GM12878 (cell line): ENCODE results near the gene ALOX12. TPM values are rescaled to one million over a fixed set of nuclear protein-coding genes. Genes with fewer than 3 reads are reported as not detected.

Source experiments
- ASH2L ChIP-seq: fragments of 300-600, 200-600 bp; sonication (generic); IDR thresholded peaks from 2 replicates; pipeline ENCODE4 v1.6.1; 2017; ENCODE audit warnings: low read depth, mild to moderate bottlenecking, borderline replicate concordance
- BACH1 ChIP-seq: fragments of 450-650 bp; IDR thresholded peaks from 2 replicates; pipeline ENCODE4 v1.6.1; 2017; ENCODE audit warnings: mild to moderate bottlenecking, borderline replicate concordance
- CBX3 ChIP-seq: fragments of 200-600 bp; sonication (generic); IDR thresholded peaks from 2 replicates; pipeline ENCODE4 v1.6.1; 2016; ENCODE audit warnings: low read depth, borderline replicate concordance
- CHD2 ChIP-seq: IDR thresholded peaks from 2 replicates; pipeline ENCODE4 v1.6.1; 2011; ENCODE audit warnings: low read depth, low read length, improper control_type of control experiment, borderline replicate concordance
- CUX1 ChIP-seq: IDR thresholded peaks from 2 replicates; pipeline ENCODE4 v1.6.1; 2012; ENCODE audit warnings: improper control_type of control experiment, low read depth, low read length; ENCODE audit not compliant: insufficient replicate concordance
- E2F4 ChIP-seq: IDR thresholded peaks from 2 replicates; pipeline ENCODE4 v1.6.1; 2012; ENCODE audit warnings: low read depth, low read length, improper control_type of control experiment
- EP300 ChIP-seq, 2 experiments: fragments of 150-350 bp in 1 of 2; IDR thresholded peaks; 2 replicates each; pipeline ENCODE4 v1.6.1; 2011 to 2012; ENCODE audit warnings: low read depth in 2 of 2, low read length in 2 of 2, borderline replicate concordance in 1 of 2, improper control_type of control experiment in 1 of 2, inconsistent platforms in 1 of 2; ENCODE audit not compliant: control insufficient read depth in 1 of 2
- ESRRA ChIP-seq: IDR thresholded peaks from 2 replicates; pipeline ENCODE4 v1.6.1; 2012; ENCODE audit warnings: mild to moderate bottlenecking, low read length, improper control_type of control experiment
- IRF5 ChIP-seq: fragments of 450-650 bp; IDR thresholded peaks from 2 replicates; pipeline ENCODE4 v1.6.1; 2017; ENCODE audit warnings: borderline replicate concordance
- MTA2 ChIP-seq: fragments of 450-650 bp; IDR thresholded peaks from 2 replicates; pipeline ENCODE4 v1.6.1; 2016; ENCODE audit warnings: low read depth, mild to moderate bottlenecking, moderate library complexity
- MXI1 ChIP-seq: fragments of 150-350 bp; IDR thresholded peaks from 2 replicates; pipeline ENCODE4 v1.6.1; 2011; ENCODE audit warnings: low read depth, mild to moderate bottlenecking, inconsistent platforms, low read length, improper control_type of control experiment
- POLR2AphosphoS2 ChIP-seq: IDR thresholded peaks from 2 replicates; pipeline ENCODE4 v1.6.1; 2011; ENCODE audit warnings: low read depth, mild to moderate bottlenecking, low read length, improper control_type of control experiment, moderate library complexity
- RAD21 ChIP-seq: IDR thresholded peaks from 2 replicates; pipeline ENCODE4 v1.6.1; 2011; ENCODE audit warnings: mild to moderate bottlenecking, low read depth, low read length, moderate library complexity; ENCODE audit not compliant: insufficient read depth
- SMC3 ChIP-seq: IDR thresholded peaks from 2 replicates; pipeline ENCODE4 v1.6.1; 2011; ENCODE audit warnings: low read length, improper control_type of control experiment, borderline replicate concordance
- TCF7 ChIP-seq: IDR thresholded peaks from 2 replicates; pipeline ENCODE4 v1.6.1; 2014; ENCODE audit warnings: antibody characterized with exemption, borderline replicate concordance
- ZNF622 ChIP-seq: fragments of 450-650 bp; IDR thresholded peaks from 2 replicates; pipeline ENCODE4 v1.6.1; 2017; ENCODE audit warnings: mild to moderate bottlenecking, inconsistent platforms
- ZSCAN29 ChIP-seq: fragments of 450-650 bp; IDR thresholded peaks from 2 replicates; pipeline ENCODE4 v1.6.1; 2017; ENCODE audit warnings: mild to moderate bottlenecking, moderate library complexity
- polyA plus RNA-seq, 11 experiments: library from polyadenylated mRNA; depleted of rRNA in 4 of 11; unstranded in 6 of 11; stranded (reverse) in 5 of 11; fragments of >200 nt; fragmentation: Nextera tagmentation in 4 of 11; fragmentation: Illumina TruSeq in 1 of 11; extraction: Ambion mirVana in 4 of 11; extraction: Trizol in 1 of 11; gene quantifications; 1 replicate in 1 of 11; 2 replicates in 10 of 11; pipeline versions ENCODE4 v1.2.1 to v1.2.3, GENCODE V29; 2011 to 2016; ENCODE audit warnings: inconsistent platforms in 2 of 11, missing spikeins in 2 of 11, low read depth in 1 of 11
- total RNA-seq, 4 experiments: library from RNA; depleted of rRNA in 3 of 4; stranded (reverse); fragments of >200 nt in 3 of 4; fragmentation: Illumina TruSeq in 1 of 4; extraction: Trizol in 1 of 4; gene quantifications; 2 replicates each; pipeline versions ENCODE4 v1.2.1 to v1.2.3, GENCODE V29; 2013 to 2021
- TF ChIP-seq, protein P1 (sequence below): fragments of 450-650 bp; formaldehyde crosslinking; IDR thresholded peaks from 2 replicates; pipeline ENCODE4 v1.5.0; 2022; ENCODE audit warnings: mild to moderate bottlenecking, missing genetic modification characterization

ALOX12 gene
- total and polyA plus RNA-seq, 10 of the 15 experiments (the other 5 are each of a cell fraction or from before 2014, with no cell fraction given), result 0.23 to 0.82 (median 0.58) TPM; not detected in 6

DNA sequence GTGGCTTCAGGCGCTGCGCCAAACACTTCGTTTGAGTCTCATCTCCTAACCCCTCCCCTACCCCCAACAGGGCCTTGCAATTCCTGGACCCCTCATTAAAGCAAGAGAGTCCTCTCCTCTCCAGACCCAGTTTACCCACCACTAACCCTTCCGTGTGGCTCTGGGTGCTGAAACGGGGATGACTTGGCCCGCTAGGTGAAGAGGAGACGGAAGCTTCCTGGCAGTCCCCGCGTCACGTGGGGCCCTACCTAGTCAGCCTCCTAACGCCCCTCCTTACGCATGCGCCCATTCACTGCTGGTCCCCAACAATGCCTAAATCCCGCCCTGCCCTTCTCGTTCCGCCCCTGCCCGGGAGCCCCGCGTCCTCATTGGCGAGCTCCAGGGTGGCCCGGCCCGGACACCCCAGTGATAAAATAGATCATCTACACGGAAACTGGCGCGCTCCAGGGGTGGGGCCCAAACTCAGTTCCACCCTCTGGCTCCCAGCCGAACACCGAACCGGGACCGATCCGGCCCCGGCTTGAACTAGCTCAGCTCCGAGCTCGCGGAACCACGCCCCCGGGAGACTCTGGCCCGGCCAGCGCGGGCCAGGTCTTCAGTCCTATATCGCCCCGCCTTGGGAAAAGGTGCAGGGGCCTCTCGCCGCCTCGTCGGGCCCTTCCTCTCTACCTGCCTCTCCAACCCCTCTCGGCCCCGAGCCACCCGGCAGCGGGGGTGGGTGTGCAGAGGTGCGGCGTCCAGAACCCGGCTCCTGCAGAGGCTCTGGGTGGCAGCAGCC lies 39.9 kb downstream of the ALOX12 start, which contains the start of gene SLC16A13 (continued):
- TF ChIP-seq RAD21, result no peak
- peak; percentile 96 for TF ChIP-seq POLR2AphosphoS2
- no peak for TF ChIP-seq SMC3
- no peak for TF ChIP-seq ZSCAN29
- TF ChIP-seq ASH2L, result no peak
- no peak for TF ChIP-seq IRF5
- TF ChIP-seq E2F4, result no peak; the same call in 1 of the 2 replicates
- TF ChIP-seq CUX1, result no peak
- TF ChIP-seq CBX3, result no peak
- TF ChIP-seq MXI1, result no peak; the same call in 1 of the 2 replicates
- no peak; the same call in 1 of the 2 replicates for TF ChIP-seq MTA2
- TF ChIP-seq EP300 (IDR thresholded peaks at IDR 0.05; ENCODE audit: borderline replicate concordance in 1 of 2, control insufficient read depth in 1 of 2, low read depth in 2 of 2, low read length in 2 of 2), result peak in 1 of 2 experiments; percentile 27; a peak in 1 of 4 replicates
- TF ChIP-seq ZNF622, result no peak
- peak; percentile 42; the same call in 1 of the 2 replicates for TF ChIP-seq CHD2
- TF ChIP-seq, protein P1, sequence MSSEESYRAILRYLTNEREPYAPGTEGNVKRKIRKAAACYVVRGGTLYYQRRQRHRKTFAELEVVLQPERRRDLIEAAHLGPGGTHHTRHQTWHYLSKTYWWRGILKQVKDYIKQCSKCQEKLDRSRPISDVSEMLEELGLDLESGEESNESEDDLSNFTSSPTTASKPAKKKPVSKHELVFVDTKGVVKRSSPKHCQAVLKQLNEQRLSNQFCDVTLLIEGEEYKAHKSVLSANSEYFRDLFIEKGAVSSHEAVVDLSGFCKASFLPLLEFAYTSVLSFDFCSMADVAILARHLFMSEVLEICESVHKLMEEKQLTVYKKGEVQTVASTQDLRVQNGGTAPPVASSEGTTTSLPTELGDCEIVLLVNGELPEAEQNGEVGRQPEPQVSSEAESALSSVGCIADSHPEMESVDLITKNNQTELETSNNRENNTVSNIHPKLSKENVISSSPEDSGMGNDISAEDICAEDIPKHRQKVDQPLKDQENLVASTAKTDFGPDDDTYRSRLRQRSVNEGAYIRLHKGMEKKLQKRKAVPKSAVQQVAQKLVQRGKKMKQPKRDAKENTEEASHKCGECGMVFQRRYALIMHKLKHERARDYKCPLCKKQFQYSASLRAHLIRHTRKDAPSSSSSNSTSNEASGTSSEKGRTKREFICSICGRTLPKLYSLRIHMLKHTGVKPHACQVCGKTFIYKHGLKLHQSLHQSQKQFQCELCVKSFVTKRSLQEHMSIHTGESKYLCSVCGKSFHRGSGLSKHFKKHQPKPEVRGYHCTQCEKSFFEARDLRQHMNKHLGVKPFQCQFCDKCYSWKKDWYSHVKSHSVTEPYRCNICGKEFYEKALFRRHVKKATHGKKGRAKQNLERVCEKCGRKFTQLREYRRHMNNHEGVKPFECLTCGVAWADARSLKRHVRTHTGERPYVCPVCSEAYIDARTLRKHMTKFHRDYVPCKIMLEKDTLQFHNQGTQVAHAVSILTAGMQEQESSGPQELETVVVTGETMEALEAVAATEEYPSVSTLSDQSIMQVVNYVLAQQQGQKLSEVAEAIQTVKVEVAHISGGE (CRISPR knock-in tag), result no peak
- TF ChIP-seq BACH1, result 0 out of 2 replicates have a peak, but pooled peaks have one; percentile 37
- TF ChIP-seq TCF7, result no peak
- TF ChIP-seq ESRRA, result no peak
